ENCODE data around the gene CCDC9. TPM values are rescaled to one million over a fixed set of nuclear protein-coding genes. Genes with fewer than 3 reads are reported as not detected.
"Not testable (repeated sequence)": the region's sequence is repeated elsewhere in the genome, so short reads cannot be mapped to it uniquely, and the experiment has no call there.

CCDC9 gene
- total and polyA plus RNA-seq, 7 donors = 13.2 to 42.8 (median 18.7) TPM

DNA sequence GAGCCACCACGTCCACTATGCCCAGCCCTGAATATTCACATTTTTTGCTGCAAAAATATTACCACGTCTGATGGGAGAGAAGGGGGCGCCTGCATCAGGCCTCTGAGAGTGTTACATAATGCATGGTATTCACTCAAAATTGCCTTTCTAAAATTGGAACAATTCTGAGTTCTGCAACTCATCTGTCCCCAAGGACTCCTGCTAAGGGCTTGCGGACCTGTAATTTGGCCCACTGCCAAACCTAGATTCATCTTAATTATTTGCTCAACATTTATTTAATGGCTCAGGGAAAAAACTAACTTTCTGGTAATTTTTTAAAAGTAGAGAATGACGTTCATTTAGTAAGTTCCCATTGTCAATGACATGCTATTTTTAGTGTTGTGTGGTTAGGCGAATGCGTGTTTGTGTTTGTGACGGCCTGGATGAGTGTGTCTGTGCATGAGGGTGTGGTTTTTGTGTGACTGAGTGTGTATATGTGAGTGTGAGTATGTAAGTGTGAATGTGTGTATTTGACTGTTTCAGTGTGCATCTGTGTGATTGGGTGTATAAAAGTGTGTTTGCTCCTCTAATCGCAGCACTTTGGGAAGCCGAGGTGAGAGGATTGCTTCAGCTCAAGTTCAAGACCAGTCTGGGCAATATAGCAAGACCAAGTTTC lies 27.2 kb downstream of the CCDC9 start:
- Histone ChIP-seq H3K4me1 (peaks cover 0 to 47% (median 32%) of the 10 kb centered on the region in 4 donors), H3K4me3 (no peak overlapping the region), H3K36me3 (no peaks in the 10 kb centered on the region), H3K9me3 (no peaks in the 10 kb centered on the region), H3K27ac (no peak overlapping the region), H3K27me3 (no peaks in the 10 kb centered on the region)
- intact Hi-C loops (cut with DNase I) = no loop called here
- no peak for TF ChIP-seq POLR2A (IDR thresholded peaks at IDR 0.05)
- TF ChIP-seq EP300 (IDR thresholded peaks at IDR 0.05) = no peak
- DNase-seq = no peak
- WGBS, 2 donors = 81 to 86% methylated on average over 10 of the region's 10 CpGs

DNA sequence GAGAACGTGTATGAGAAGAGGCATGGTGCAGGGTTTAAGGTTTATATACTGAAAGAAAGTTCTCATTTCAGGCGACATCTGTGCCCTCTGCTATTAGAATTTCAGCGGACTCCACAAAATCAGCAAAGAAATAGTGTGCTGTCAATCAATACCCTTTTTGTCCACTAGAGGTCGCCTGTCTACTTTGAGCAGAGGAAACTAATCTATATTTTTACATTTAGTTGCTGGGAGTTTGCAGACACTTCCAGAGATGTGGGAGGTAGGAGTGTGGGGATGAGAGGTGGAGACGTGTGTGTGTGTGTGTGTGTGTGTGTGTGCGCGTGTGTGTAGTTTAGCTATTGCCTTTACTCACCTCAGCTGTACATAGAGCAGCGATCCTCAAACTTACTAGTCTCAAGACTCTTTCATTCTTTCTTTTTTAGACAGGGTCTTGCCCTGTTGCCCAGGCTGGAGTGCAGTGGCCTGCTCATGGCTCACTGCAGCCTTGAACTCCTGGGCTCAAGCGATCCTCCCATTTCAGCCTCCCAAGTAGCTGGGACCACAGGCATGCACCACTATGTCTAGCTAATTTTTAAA lies 28.1 kb downstream of the CCDC9 start:
- intact Hi-C loops (cut with DNase I) = no loop called here
- H3K4me1 ChIP-seq = peaks cover 0 to 39% (median 32%) of the 10 kb centered on the region in 4 donors
- no peaks in the 10 kb centered on the region for H3K9me3 ChIP-seq
- 35 to 36% methylated on average over 9 of the region's 9 CpGs for WGBS, 2 donors
- H3K36me3 ChIP-seq = no peaks in the 10 kb centered on the region
- H3K27ac ChIP-seq = no peak overlapping the region
- DNase-seq = no peak
- TF ChIP-seq EP300 (IDR thresholded peaks at IDR 0.05) = no peak
- TF ChIP-seq, protein P1, sequence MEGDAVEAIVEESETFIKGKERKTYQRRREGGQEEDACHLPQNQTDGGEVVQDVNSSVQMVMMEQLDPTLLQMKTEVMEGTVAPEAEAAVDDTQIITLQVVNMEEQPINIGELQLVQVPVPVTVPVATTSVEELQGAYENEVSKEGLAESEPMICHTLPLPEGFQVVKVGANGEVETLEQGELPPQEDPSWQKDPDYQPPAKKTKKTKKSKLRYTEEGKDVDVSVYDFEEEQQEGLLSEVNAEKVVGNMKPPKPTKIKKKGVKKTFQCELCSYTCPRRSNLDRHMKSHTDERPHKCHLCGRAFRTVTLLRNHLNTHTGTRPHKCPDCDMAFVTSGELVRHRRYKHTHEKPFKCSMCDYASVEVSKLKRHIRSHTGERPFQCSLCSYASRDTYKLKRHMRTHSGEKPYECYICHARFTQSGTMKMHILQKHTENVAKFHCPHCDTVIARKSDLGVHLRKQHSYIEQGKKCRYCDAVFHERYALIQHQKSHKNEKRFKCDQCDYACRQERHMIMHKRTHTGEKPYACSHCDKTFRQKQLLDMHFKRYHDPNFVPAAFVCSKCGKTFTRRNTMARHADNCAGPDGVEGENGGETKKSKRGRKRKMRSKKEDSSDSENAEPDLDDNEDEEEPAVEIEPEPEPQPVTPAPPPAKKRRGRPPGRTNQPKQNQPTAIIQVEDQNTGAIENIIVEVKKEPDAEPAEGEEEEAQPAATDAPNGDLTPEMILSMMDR (IDR thresholded peaks at IDR 0.05) = peak; percentile 55 to 89 (median 88)
- H3K4me3 ChIP-seq = no peak overlapping the region
- no peaks in the 10 kb centered on the region for H3K27me3 ChIP-seq

DNA sequence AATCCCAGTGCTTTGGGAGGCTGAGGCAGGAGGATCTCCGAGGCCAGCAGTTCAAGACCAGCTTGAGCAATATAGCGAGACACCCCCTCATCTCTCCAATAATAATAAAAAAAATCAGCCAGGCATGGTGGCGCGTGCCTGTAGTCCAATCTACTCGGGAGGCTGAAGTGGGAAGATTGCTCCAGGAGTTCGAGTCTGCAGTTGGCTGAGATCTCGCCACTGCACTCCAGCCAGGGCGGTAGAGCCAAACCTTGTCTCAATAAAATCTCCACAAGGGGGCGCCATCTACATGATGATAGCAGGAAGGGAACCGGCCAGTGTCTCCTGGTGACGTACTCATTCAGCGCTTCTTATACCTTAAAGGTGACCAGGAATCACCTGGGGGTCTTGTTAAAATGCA lies 39.7 kb downstream of the CCDC9 start:
- Histone ChIP-seq H3K9me3 (no peaks in the 10 kb centered on the region), H3K27me3 (no peaks in the 10 kb centered on the region), H3K36me3 (no peaks in the 10 kb centered on the region), H3K4me3 (no peak overlapping the region), H3K27ac (no peak overlapping the region), H3K4me1 (no peaks in the 10 kb centered on the region)
- intact Hi-C loops (cut with DNase I) = loop anchor here (5.0 to 10.0 kb wide), 2 partner anchors 96 to 129 kb away; no protein-coding TSS in a partner anchor
- DNase-seq = peak; percentile 79
- TF ChIP-seq POLR2A (IDR thresholded peaks at IDR 0.05) (no peak), EP300 (IDR thresholded peaks at IDR 0.05) (no peak), POLR2AphosphoS5 (IDR thresholded peaks at IDR 0.05) (no peak)
- TF ChIP-seq, protein P1 (IDR thresholded peaks at IDR 0.05) = peak; percentile 42 to 70 (median 64)
- 26 to 30% methylated on average over 12 of the region's 12 CpGs for WGBS, 2 donors

DNA sequence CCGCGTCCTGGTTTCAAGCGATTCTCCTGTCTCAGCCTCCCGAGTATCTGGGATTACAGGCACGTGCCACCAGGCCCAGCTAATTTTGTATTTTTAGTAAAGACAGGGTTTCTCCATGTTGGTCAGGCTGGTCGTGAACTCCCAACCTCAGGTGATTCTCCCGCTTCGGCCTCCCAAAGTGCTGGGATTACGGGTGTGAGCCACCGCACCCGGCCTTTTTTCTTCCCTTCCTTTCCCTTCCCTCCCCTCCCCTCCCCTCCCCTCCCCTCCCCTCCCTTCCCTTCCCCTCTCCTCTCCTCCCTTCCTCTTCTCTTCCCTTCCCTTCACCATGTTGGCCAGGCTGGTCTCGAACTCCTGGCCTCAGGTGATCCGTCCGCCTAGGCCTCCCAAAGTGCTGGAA lies 44.5 kb downstream of the CCDC9 start:
- H3K4me3 ChIP-seq; DNase-seq; H3K36me3 ChIP-seq; H3K9me3 ChIP-seq; H3K4me1 ChIP-seq; H3K27ac ChIP-seq; H3K27me3 ChIP-seq; intact Hi-C loops (cut with DNase I): not testable (repeated sequence)
- WGBS, 2 donors = 93 to 95% methylated on average over 14 of the region's 14 CpGs

DNA sequence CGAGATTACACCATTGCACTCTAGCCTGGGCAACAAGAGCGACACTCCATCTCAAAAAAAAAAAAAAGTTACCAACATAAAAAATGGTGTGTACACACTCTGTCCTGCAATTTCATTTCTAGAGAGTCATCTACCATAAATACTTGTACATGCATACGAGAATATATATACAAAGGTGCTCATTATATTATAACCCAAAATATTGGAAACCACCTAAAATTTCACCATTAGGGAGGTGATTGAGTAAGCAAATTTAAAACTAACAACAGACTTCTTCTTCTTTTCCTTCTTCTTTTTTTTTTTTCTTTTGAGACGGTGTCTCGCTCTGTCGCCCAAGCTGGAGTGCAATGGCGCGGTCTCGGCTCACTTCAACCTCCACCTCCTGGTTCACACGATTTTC lies 45.9 kb downstream of the CCDC9 start:
- TF ChIP-seq POLR2A (IDR thresholded peaks at IDR 0.05) (no peak), EP300 (IDR thresholded peaks at IDR 0.05) (no peak), POLR2AphosphoS5 (IDR thresholded peaks at IDR 0.05) (no peak)
- TF ChIP-seq, protein P1 (IDR thresholded peaks at IDR 0.05) = no peak
- H3K36me3 ChIP-seq = no peaks in the 10 kb centered on the region
- WGBS, 2 donors = 85 to 89% methylated on average over 10 of the region's 10 CpGs

More for the DNA sequence above, 45.9 kb downstream of the CCDC9 start:
- Histone ChIP-seq H3K9me3 (no peaks in the 10 kb centered on the region), H3K4me3 (no peak overlapping the region), H3K4me1 (peaks cover 0 to 6% (median 0%) of the 10 kb centered on the region in 4 donors), H3K27me3 (no peaks in the 10 kb centered on the region), H3K27ac (no peak overlapping the region)
- DNase-seq = no peak
- intact Hi-C loops (cut with DNase I) = no loop called here

Data from sigmoid colon (tissue), 7 donors.